ENCODE measurements around the gene FHL3.

DNA sequence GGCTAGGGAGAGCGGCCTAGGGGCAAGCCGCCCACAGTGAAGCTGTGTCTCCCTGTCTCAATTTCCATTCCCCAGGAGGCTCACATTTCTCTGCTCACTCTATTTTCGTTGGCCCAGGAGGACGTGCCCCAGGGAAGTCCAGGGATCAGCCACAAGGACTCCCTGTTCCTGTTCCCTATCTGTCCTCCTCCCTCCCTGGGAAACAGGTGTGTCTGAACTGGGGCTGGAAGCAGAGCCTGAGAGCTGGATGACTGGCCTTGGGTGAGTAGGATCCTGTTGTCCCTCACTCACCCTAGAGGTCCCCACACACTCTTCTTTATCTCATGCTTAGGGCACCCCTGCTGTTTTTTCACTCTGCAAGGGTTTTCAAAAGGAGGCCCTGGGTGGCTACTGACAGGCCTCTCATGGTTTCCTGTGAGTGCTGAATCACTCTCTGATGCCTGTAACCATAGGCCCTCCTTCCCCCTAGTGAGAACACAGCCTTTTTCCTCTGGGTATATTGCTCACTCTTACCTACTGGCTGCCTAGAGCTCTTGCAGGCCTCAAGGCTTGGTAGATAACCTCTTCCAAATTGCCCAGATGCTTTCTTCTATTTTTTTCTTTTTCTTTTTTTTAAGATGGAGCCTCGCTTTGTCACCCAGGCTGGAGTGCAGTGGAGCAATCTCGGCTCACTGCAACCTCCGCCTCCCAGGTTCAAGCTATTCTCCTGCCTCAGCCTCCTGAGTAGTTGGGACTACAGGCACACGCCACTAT is 4.0 kb upstream of the FHL3 start:
- TF ChIP-seq, protein P1, sequence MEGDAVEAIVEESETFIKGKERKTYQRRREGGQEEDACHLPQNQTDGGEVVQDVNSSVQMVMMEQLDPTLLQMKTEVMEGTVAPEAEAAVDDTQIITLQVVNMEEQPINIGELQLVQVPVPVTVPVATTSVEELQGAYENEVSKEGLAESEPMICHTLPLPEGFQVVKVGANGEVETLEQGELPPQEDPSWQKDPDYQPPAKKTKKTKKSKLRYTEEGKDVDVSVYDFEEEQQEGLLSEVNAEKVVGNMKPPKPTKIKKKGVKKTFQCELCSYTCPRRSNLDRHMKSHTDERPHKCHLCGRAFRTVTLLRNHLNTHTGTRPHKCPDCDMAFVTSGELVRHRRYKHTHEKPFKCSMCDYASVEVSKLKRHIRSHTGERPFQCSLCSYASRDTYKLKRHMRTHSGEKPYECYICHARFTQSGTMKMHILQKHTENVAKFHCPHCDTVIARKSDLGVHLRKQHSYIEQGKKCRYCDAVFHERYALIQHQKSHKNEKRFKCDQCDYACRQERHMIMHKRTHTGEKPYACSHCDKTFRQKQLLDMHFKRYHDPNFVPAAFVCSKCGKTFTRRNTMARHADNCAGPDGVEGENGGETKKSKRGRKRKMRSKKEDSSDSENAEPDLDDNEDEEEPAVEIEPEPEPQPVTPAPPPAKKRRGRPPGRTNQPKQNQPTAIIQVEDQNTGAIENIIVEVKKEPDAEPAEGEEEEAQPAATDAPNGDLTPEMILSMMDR (IDR thresholded peaks at IDR 0.05 in 8 of 11, conservative IDR thresholded peaks at IDR 0.05 in 3 of 11) = no peak
- TF ChIP-seq POLR2AphosphoS5 (IDR thresholded peaks at IDR 0.05) (no peak), POLR2A (IDR thresholded peaks at IDR 0.05) (no peak)

All from spleen (tissue), 7 donors.